ENCODE results near the gene PRRX2.

DNA sequence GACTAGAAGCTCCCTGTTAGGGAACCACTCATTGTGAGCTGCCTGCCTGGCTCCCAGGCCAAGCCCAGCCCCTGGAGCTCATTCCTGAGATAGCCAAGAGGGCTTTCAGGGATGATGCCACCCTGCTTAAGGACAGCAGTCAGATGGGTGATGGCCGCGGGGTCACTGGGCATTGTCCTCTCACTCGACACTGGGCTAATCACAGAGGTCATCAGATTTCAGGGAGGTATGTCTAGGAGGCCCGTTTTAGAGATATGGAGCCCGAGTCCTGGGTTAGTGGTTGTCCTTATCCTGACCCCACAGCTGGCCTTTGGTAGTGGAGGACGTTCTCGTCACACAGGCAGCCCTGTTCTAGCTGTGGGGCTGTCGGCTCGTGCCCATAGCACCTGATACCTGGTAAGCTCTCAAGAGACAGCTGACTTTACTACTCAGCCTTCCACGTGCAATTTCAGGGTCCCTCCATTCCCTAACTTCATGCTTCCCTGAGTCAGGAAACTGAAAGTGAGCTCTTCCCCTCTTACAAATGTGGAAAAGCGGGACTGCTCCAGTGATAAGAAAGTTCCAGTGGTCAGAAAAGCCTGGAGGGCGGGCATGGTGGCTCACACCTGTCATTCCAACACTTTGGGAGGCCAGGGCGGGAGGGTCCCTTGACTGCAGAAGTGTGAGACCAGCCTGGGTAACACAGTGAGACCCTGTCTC is 94.5 kb downstream of the PRRX2 start:
- TF ChIP-seq JUND (IDR thresholded peaks at IDR 0.05) (no peak), CTCF (IDR thresholded peaks at IDR 0.05; ENCODE audit: low read depth, low read length, missing input control) (no peak), TAF1 (conservative IDR thresholded peaks at IDR 0.05) (no peak), RAD21 (IDR thresholded peaks at IDR 0.05) (no peak), SP1 (IDR thresholded peaks at IDR 0.05) (no peak), MAX (IDR thresholded peaks at IDR 0.05) (no peak), REST (IDR thresholded peaks at IDR 0.05) (no peak), GABPA (IDR thresholded peaks at IDR 0.05 in 1 of 2, conservative IDR thresholded peaks at IDR 0.05 in 1 of 2) (no peak), ATF3 (IDR thresholded peaks at IDR 0.05) (no peak), FOXA1 (IDR thresholded peaks at IDR 0.05) (no peak), NR2F2 (IDR thresholded peaks at IDR 0.05) (no peak), EGR1 (IDR thresholded peaks at IDR 0.05; ENCODE audit: low read depth in 2 of 2) (no peak), ZBTB33 (IDR thresholded peaks at IDR 0.05) (no peak), YY1 (IDR thresholded peaks at IDR 0.05) (no peak)

Measured in liver (tissue), 3 donors.